NCI-H1417 (cell line): ENCODE measurements around the gene TOB1.

Experiments used
- DNase-seq, 3 experiments: peaks; one replicate each; lab custom pipeline; 2025; lab: John Stamatoyannopoulos, UW

TOB1 gene

GRCh38 chr17:50832267-50832863, 33.8 kb downstream of the TOB1 start:
- no peak for DNase-seq

- no peak for DNase-seq
These were observed 34.7 kb downstream of the TOB1 start for GRCh38 chr17:50831471-50831928.

GRCh38 chr17:50830994-50831393, 35.2 kb downstream of the TOB1 start:
- DNase-seq: peak in 2 of 3 experiments; percentile 33 to 69

- DNase-seq: no peak
These were observed 35.8 kb downstream of the TOB1 start for GRCh38 chr17:50830352-50830751.

GRCh38 chr17:50829332-50829731, 36.8 kb downstream of the TOB1 start:
- DNase-seq: no peak

- no peak for DNase-seq
These were observed 37.5 kb downstream of the TOB1 start for GRCh38 chr17:50828508-50829170.

GRCh38 chr17:50825188-50825587, 41.0 kb downstream of the TOB1 start:
- no peak for DNase-seq

GRCh38 chr17:50824429-50824828, 41.7 kb downstream of the TOB1 start:
- DNase-seq: no peak

GRCh38 chr17:50822550-50822949, 43.6 kb downstream of the TOB1 start:
- no peak for DNase-seq

GRCh38 chr17:50820651-50821050, 45.5 kb downstream of the TOB1 start:
- DNase-seq: no peak

- no peak for DNase-seq
These were observed 47.1 kb downstream of the TOB1 start for GRCh38 chr17:50818921-50819657.

GRCh38 chr17:50818261-50818660, 47.9 kb downstream of the TOB1 start:
- DNase-seq: no peak

- DNase-seq: no peak
These were observed 48.3 kb downstream of the TOB1 start for GRCh38 chr17:50817838-50818237.

GRCh38 chr17:50816771-50817751, 49.1 kb downstream of the TOB1 start:
- DNase-seq: peak in 2 of 3 experiments; percentile 2 to 9

GRCh38 chr17:50816271-50816670, 49.9 kb downstream of the TOB1 start:
- DNase-seq: no peak

GRCh38 chr17:50815400-50815799, 50.8 kb downstream of the TOB1 start:
- no peak for DNase-seq

- no peak for DNase-seq
These were observed 52.6 kb downstream of the TOB1 start for GRCh38 chr17:50813583-50813982.
